Pancreas (tissue), 10 donors: ENCODE results near the gene ILK. TPM values are rescaled to one million over a fixed set of nuclear protein-coding genes. Genes with fewer than 3 reads are reported as not detected.

ENCODE experiments used
- ATAC-seq, 4 donors: fragments of 200-7000 bp; cut with Tn5 transposase; one replicate each; pipeline versions ENCODE4 v1.8.0 to v1.9.1; 2020; ENCODE audit warnings: mild to moderate bottlenecking in 4 of 4, moderate library complexity in 4 of 4
- DNase-seq, 6 donors: peaks; one replicate each; pipeline ENCODE4 v3.0.0-alpha.2; 2020
- FAIRE-seq: peaks from 2 replicates; lab custom pipeline; 2012; peaks lifted over from hg19 to GRCh38; lab: Jason Lieb, UNC
- H3K27ac ChIP-seq, 4 donors: fragments of 200-600 bp; sonication (generic); 1 replicate in 3 of 4; 2 replicates in 1 of 4; pipeline versions ENCODE4 v1.5.0 to v1.8.0; 2020
- H3K27me3 ChIP-seq, 4 donors: fragments of 200-600 bp; one replicate each; pipeline ENCODE4 v1.8.0; 2021
- H3K36me3 ChIP-seq, 3 donors: fragments of 200-600 bp; sonication (generic) in 1 of 3; one replicate each; pipeline versions ENCODE4 v1.5.0 to v1.8.0; 2020 to 2021
- H3K4me1 ChIP-seq, 3 donors: fragments of 200-600 bp; one replicate each; pipeline ENCODE4 v1.8.0; 2021
- H3K4me3 ChIP-seq, 4 donors: fragments of 200-600 bp; sonication (generic) in 2 of 4; one replicate each; pipeline versions ENCODE4 v1.5.0 to v1.8.0; 2020 to 2021
- H3K9me3 ChIP-seq, 4 donors: fragments of 200-600 bp; one replicate each; pipeline ENCODE4 v1.8.0; 2021
- WGBS, 2 donors: extraction: QIAGEN DNeasy Blood & Tissue Kit; methylation state at CpG; one replicate each; pipeline ENCODE4 v1.1.7; 2013; 5-methylcytosine and 5-hydroxymethylcytosine counted together
- intact Hi-C, 3 donors: fragments of 100-400 bp; cut with DNase I; formaldehyde crosslinking; loops; one replicate each; pipeline versions ENCODE4 v1.11.1 to v1.14.2; 2022
- polyA plus RNA-seq, 2 donors: library from polyadenylated mRNA; stranded (reverse); fragments of 200-250 nt; gene quantifications; one replicate each; pipeline ENCODE4 v1.2.3, GENCODE V29; 2013
- total RNA-seq, 6 donors: library from RNA; stranded (reverse); fragmentation: NEBNext Ultra II Directional in 4 of 6; extraction: Animal tissue kit (Norgen Biotek cat#: 25700) in 4 of 6; gene quantifications; one replicate each; pipeline versions ENCODE4 v1.2.1 to v1.2.4, GENCODE V29; 2021 to 2023
- TF ChIP-seq, protein P1 (sequence below), 4 donors: fragments of 200-600 bp; sonication (generic) in 3 of 4; IDR thresholded peaks; one replicate each; pipeline versions ENCODE4 v1.5.0 to v1.8.0; 2021; ENCODE audit warnings: antibody characterized with exemption in 4 of 4
- donor health status: healthy with polysubstance abuse.
- donor health status: DM: no; HTN: no; CAD: no; lungs with moderate emphysema.
- donor health status: DM: no; HTN: no; CAD: no.
- donor health status: control.
- donor health status: control.
- donor health status: Bipolar disorder and iron deficiency.
- donor health status: DM: yes; HTN: yes; CAD: no.
- donor health status: DM: no; HTN: no; CAD: no.
- donor health status: DM: no; HTN: no; CAD: no.
- donor health status: DM: yes; HTN: yes; CAD: no.

Gene ILK
- total and polyA plus RNA-seq, 8 donors, result 47.9 to 137 (median 70.4) TPM

DNA sequence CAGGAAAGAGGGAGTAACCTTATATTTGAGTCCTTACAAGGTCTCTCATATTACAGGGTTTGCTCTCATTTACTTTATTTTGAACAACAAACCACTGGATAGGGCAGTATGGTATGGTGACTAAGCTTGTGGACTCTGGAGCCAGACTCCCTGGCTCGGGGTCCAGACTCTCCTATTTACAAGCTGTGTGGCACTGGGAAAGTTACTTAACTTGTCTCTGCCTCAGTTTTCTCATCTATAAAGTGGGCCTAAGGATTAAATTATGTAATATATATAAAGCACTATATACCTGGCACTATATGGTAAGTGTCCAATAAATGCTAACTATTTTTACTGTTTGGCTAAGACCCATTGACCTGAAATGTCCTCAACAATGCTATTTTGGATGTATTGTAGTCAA, 53.8 kb downstream of the ILK start:
- FAIRE-seq (no peak), ATAC-seq (no peak), DNase-seq (no peak)
- Histone ChIP-seq H3K27ac (no peak overlapping the region), H3K4me1 (no peaks in the 10 kb centered on the region), H3K4me3 (no peak overlapping the region), H3K36me3 (no peaks in the 10 kb centered on the region), H3K9me3 (no peaks in the 10 kb centered on the region), H3K27me3 (no peaks in the 10 kb centered on the region)
- 81 to 85% methylated on average over 1 of the region's 1 CpG for WGBS, 2 donors
- TF ChIP-seq, protein P1, sequence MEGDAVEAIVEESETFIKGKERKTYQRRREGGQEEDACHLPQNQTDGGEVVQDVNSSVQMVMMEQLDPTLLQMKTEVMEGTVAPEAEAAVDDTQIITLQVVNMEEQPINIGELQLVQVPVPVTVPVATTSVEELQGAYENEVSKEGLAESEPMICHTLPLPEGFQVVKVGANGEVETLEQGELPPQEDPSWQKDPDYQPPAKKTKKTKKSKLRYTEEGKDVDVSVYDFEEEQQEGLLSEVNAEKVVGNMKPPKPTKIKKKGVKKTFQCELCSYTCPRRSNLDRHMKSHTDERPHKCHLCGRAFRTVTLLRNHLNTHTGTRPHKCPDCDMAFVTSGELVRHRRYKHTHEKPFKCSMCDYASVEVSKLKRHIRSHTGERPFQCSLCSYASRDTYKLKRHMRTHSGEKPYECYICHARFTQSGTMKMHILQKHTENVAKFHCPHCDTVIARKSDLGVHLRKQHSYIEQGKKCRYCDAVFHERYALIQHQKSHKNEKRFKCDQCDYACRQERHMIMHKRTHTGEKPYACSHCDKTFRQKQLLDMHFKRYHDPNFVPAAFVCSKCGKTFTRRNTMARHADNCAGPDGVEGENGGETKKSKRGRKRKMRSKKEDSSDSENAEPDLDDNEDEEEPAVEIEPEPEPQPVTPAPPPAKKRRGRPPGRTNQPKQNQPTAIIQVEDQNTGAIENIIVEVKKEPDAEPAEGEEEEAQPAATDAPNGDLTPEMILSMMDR (IDR thresholded peaks at IDR 0.05), result no peak
- intact Hi-C loops, result no loop called here

DNA sequence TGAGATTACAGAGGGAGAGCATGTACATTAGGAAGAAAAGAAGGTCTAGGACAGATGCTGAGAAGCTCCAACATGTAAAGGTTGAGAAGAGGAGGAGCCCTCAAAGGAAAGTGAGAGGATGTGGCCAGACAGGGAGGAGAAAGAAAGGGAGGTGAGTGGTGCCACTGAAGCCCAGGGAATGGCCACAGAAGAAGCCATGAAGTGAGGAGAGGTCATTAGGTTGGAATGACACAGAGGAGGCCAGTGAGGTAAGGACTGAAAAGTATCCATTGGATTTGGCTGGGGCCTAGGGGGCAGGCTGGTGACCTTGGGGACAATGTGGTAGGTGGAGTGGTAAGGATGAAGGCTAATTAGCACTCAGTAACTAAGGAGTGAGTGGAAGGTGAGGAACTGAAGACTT, 55.1 kb downstream of the ILK start:
- intact Hi-C loops, result no loop called here
- ATAC-seq, result no peak
- no peak for FAIRE-seq
- H3K27ac ChIP-seq, result no peak overlapping the region
- no peaks in the 10 kb centered on the region for H3K4me1 ChIP-seq
- H3K9me3 ChIP-seq, result no peaks in the 10 kb centered on the region
- H3K36me3 ChIP-seq, result no peaks in the 10 kb centered on the region
- no peak overlapping the region for H3K4me3 ChIP-seq
- no peaks in the 10 kb centered on the region for H3K27me3 ChIP-seq
- no peak for DNase-seq
- TF ChIP-seq, protein P1 (IDR thresholded peaks at IDR 0.05), result no peak

Other genes with a start within 250 kb of the ILK start
- 10 to 100 TPM; 19.4 to 32.3 (median 28.4) TPM for gene SMPD1, start 213.3 kb upstream of the ILK start, total RNA-seq
- gene SMPD1, start 213.3 kb upstream of the ILK start, polyA plus RNA-seq, result 10 to 100 TPM; 30.6 to 62.0 TPM
- 10 to 100 TPM; 11.4 to 23.0 (median 13.9) TPM for gene APBB1, start 184.7 kb upstream of the ILK start, total RNA-seq
- gene APBB1, start 184.7 kb upstream of the ILK start, polyA plus RNA-seq, result 10 to 100 TPM; 22.7 to 69.3 TPM
- gene HPX, start 162.8 kb upstream of the ILK start, total RNA-seq, result 1 to 10 TPM in 5 of 6 donors, under 1 TPM in 1; 0.91 to 4.1 (median 1.8) TPM
- 1 to 10 TPM; 4.2 to 5.2 TPM for gene HPX, start 162.8 kb upstream of the ILK start, polyA plus RNA-seq
- gene TRIM3, start 129.8 kb upstream of the ILK start, total RNA-seq, result 10 to 100 TPM in 1 of 6 donors, 1 to 10 TPM in 5; 5.2 to 13.7 (median 6.8) TPM
- 10 to 100 TPM; 16.5 to 30.8 TPM for gene TRIM3, start 129.8 kb upstream of the ILK start, polyA plus RNA-seq
- gene ARFIP2, start 122.4 kb upstream of the ILK start, total RNA-seq, result 10 to 100 TPM; 30.5 to 44.9 (median 35.0) TPM
- 10 to 100 TPM; 53.7 to 92.0 TPM for gene ARFIP2, start 122.4 kb upstream of the ILK start, polyA plus RNA-seq
- gene TIMM10B, start 122.3 kb upstream of the ILK start, total RNA-seq, result 10 to 100 TPM; 11.8 to 20.9 (median 16.1) TPM
- 10 to 100 TPM in 1 of 2 donors, 1 to 10 TPM in 1; 8.2 to 19.4 TPM for gene TIMM10B, start 122.3 kb upstream of the ILK start, polyA plus RNA-seq
- gene DNHD1, start 106.5 kb upstream of the ILK start, total RNA-seq, result 1 to 10 TPM; 1.9 to 4.3 (median 3.2) TPM
- 10 to 100 TPM in 1 of 2 donors, 1 to 10 TPM in 1; 9.5 to 11.2 TPM for gene DNHD1, start 106.5 kb upstream of the ILK start, polyA plus RNA-seq
- gene RRP8, start 158 bp upstream of the ILK start, total RNA-seq, result 10 to 100 TPM in 2 of 6 donors, 1 to 10 TPM in 4; 6.3 to 15.0 (median 8.7) TPM
- gene RRP8, start 158 bp upstream of the ILK start, polyA plus RNA-seq, result 10 to 100 TPM; 16.6 to 25.0 TPM
- 10 to 100 TPM; 53.5 to 96.7 (median 75.6) TPM for gene TAF10, start 8.4 kb downstream of the ILK start, total RNA-seq
- 100 to 1,000 TPM; 116 TPM for gene TAF10, start 8.4 kb downstream of the ILK start, polyA plus RNA-seq
- gene TPP1, start 15.6 kb downstream of the ILK start, total RNA-seq, result 10 to 100 TPM; 19.6 to 88.6 (median 24.6) TPM
- 10 to 100 TPM; 21.0 to 33.0 TPM for gene TPP1, start 15.6 kb downstream of the ILK start, polyA plus RNA-seq
- gene DCHS1, start 52.0 kb downstream of the ILK start, total RNA-seq, result 1 to 10 TPM; 2.3 to 4.1 (median 3.3) TPM
- 1 to 10 TPM; 4.0 to 4.8 TPM for gene DCHS1, start 52.0 kb downstream of the ILK start, polyA plus RNA-seq
- 10 to 100 TPM; 10.6 to 24.5 (median 19.8) TPM for gene MRPL17, start 79.6 kb downstream of the ILK start, total RNA-seq
- gene MRPL17, start 79.6 kb downstream of the ILK start, polyA plus RNA-seq, result 10 to 100 TPM; 33.6 to 33.8 TPM
- under 1 TPM in 5 of 6 donors, not detected in 1; 0.08 to 0.17 (median 0.12) TPM for gene OR2AG2, start 168.2 kb downstream of the ILK start, total RNA-seq
- gene OR2AG2, start 168.2 kb downstream of the ILK start, polyA plus RNA-seq, result not detected
- gene OR2AG1, start 179.2 kb downstream of the ILK start, total RNA-seq, result not detected
- not detected for gene OR2AG1, start 179.2 kb downstream of the ILK start, polyA plus RNA-seq
- under 1 TPM; 0.06 to 0.39 (median 0.16) TPM for gene OR6A2, start 195.9 kb downstream of the ILK start, total RNA-seq
- gene OR6A2, start 195.9 kb downstream of the ILK start, polyA plus RNA-seq, result not detected
- not detected for gene OR10A5, start 241.9 kb downstream of the ILK start, total RNA-seq
- gene OR10A5, start 241.9 kb downstream of the ILK start, polyA plus RNA-seq, result not detected